HS-5 (cell line): ENCODE data around the gene CHD8.
"Not testable (repeated sequence)": the region's sequence is repeated elsewhere in the genome, so short reads cannot be mapped to it uniquely, and the experiment has no call there.

Experiments used
- DNase-seq: peaks from one replicate; pipeline ENCODE4 v3.0.0-alpha.2; 2012; ENCODE audit warnings: low read depth

The CHD8 gene, protein sequence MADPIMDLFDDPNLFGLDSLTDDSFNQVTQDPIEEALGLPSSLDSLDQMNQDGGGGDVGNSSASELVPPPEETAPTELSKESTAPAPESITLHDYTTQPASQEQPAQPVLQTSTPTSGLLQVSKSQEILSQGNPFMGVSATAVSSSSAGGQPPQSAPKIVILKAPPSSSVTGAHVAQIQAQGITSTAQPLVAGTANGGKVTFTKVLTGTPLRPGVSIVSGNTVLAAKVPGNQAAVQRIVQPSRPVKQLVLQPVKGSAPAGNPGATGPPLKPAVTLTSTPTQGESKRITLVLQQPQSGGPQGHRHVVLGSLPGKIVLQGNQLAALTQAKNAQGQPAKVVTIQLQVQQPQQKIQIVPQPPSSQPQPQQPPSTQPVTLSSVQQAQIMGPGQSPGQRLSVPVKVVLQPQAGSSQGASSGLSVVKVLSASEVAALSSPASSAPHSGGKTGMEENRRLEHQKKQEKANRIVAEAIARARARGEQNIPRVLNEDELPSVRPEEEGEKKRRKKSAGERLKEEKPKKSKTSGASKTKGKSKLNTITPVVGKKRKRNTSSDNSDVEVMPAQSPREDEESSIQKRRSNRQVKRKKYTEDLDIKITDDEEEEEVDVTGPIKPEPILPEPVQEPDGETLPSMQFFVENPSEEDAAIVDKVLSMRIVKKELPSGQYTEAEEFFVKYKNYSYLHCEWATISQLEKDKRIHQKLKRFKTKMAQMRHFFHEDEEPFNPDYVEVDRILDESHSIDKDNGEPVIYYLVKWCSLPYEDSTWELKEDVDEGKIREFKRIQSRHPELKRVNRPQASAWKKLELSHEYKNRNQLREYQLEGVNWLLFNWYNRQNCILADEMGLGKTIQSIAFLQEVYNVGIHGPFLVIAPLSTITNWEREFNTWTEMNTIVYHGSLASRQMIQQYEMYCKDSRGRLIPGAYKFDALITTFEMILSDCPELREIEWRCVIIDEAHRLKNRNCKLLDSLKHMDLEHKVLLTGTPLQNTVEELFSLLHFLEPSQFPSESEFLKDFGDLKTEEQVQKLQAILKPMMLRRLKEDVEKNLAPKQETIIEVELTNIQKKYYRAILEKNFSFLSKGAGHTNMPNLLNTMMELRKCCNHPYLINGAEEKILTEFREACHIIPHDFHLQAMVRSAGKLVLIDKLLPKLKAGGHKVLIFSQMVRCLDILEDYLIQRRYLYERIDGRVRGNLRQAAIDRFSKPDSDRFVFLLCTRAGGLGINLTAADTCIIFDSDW (N-terminal part only)

DNA sequence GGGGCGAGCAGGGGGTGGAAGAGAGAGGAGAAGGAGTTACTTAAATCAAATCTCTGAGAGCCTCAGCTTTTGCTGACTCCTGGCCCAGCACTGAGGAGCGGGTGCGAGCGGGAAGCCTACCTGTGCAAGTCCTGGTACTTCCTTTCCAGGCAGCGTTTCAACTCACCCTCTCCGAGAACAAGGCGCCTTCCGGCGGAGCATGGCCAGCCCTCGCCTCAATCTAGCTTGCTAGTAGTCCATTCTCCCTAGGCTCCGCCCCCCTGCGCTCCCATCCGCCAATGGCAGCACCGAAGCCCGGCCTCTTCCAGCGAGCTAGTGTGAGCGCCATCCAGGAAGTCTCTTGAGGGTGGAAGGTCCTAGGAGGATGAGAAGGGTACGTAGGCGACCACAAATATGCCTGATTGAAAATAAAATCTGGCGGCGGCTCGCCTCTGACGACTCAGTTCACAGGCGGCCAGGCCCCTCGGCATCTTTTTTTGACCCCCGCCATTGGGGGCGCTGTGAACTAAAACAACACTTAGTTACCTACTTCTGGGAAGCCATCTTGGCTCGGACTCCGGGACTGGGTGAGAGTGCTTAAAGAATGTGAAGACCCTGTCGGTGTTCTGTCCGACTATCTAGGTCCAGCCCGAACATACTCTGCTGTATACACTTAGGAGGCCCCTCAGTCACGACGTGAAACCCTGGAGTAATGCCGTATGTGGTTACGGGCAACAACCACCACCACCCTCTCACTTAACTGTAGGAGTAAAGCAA, at the start of gene CHD8:
Gene CHD8, minus strand, starts transcription at position 212 of the 756 bp plus-strand sequence. CDS start 24,480 bp downstream, outside the sequence.
- DNase-seq = peak; percentile 98

DNA sequence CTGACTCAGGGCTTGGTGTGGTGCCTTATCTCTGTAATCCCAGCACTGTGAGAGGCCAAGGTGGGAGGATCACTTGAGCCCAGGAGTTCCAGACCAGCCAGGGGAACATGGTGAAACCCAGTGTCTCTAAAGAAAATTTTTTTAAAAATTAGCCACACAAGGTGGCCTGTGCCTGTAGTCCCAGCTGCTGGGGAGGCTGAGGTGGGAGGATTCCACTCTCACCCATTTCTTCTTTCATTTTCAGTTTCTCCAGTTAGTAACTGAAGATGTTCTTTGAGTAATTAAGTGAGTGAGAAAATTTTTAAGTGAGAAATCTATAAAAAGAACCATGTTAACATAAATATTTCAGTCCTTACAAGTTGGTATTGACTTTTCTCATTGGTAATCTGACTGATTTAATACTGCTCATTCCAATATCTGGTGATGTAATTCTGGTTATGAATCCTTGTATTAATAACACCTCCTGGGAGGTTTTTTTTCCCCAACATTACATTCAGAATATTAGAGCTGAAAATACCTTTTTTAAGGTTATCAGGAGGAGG, 49.2 kb upstream of the CHD8 start:
- no peak for DNase-seq

DNA sequence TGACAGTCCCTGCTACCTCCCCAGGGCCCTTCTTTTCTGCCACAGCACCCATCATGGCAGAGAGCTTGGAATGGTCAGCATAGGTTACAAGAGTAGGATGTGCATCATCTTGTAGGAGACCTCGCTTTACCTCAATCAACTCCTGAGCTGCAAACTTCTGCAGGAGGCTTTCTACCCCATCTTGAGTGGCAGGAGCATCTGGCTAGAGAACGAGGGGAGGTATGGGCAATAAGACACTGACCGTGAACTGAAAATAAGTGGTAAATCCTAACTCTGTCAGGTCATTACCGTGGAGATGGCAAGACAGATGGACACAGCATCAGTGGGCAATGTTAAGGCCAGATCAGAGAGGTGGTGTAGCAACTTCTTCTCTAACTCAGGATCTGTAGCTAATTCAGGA, 47.5 kb upstream of the CHD8 start:
- DNase-seq = no peak

DNA sequence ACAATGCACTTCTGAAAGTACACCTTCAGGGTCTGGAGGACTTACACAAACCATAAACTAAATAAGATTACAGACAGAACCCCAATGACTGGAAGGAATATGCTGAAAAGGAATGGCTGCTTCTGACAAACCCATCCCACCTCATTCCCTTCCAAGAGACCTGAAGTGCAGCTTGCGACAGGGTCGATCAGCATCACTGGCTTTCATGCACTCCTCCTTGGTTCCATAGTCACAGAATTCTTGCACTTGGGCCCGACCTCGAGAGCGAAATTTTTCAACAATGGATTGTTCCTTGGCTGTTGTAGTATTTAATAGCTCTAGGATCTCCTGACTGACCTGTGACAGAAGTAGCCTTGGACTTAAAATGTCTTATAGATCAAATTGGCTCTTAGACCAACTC, 45.6 kb upstream of the CHD8 start:
- no peak for DNase-seq

DNA sequence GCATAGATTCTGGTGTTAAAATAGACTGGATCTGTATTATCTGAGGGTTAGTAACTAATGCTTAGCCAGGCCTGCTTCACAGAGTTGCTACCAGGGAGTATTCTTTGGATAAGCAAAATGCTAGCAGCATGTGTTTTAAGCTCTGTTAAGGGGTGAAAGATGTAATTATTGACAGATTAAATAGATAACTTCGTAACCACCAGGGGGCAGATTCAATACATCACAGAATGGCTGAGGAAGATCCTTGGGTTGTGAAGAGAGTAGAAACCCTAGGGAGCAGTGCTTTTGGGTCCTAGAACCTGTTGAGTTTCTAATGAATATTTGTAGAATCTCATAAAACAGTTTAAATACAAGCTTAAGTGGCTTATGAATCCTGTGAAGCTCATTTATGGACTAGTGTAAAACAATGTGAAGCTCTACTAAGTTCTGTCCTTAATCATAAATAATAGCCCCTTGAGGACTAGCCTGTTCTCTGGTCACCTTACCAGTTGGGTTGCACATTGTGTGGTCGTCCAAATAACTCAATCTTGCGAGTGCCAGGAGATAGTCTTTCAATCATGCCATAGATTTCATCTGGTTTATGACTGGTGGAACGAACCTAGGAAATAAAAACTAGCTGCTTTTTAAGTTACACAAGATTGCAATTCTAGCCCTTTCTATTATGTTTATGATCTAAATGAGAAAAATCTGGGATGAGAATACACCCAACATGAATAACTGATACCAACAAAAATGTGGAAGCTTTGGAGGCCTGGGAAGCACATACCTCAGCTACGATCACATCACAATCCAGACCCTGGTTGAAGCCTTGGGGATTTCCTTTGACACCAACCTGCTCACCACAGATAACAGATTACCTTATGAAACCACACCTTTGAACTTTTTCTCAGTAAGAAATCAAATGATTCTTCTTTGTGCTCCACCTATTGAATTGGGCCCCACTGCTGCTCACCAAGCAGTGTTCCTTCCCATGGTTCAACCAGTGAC, 42.9 kb upstream of the CHD8 start:
- DNase-seq = no peak

DNA sequence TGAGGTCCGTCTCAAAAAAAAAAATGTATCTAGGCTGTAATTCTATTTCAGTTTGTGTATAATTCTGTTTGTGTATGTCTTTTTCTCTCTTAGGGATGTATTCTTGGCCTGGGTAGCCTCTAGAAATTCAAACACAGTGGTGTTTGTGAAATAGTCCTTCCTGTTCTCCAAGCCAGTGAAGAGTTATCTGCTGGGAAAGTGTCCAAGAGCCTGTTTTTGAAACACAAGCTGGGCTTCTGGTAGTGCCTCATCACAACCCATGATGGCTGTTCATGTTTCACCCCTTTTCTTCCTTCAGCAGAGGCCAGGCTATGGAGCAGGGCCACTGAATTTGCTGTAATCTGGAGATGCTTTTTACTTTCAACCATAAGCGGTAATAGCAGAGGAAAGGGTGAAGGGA, 40.5 kb upstream of the CHD8 start:
- DNase-seq = no peak

DNA sequence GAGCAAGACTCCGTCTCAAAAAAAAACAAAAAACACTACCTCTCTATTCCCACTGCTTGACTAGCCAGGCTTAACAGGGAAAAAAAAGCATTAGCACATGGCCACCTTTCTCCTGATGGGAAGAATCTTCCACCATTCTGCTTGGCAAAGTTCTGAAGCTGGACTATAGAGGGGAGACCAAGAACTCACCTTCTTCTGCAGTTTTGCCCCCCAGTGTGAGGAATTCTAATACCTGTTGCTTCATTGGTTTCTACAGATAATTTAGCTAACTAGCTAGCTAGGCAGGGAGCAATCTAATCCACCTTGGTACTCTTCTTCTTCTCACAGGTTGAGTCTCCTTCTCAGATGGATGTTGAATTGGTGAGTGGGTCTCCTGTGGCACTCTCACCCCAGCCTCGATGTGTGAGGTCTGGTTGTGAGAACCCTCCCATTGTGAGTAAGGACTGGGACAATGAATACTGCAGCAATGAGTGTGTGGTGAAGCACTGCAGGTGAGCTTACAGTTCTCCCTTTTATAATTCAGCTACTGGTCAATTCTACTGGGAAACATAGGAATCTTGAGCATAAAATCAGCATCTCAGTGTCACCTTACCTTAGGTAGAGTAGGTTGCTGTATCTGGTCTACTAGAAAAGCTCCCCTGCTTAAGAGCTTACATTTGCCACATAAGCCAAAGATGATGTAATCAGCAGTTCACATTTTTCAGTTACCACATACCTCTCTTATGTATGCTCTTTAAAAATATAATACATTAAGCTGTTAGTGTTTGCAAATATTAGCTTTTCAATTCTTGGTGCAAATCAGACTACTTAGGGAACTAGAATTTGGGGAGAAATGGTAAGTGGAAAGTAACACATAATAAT, 39.2 kb upstream of the CHD8 start:
- DNase-seq = no peak

DNA sequence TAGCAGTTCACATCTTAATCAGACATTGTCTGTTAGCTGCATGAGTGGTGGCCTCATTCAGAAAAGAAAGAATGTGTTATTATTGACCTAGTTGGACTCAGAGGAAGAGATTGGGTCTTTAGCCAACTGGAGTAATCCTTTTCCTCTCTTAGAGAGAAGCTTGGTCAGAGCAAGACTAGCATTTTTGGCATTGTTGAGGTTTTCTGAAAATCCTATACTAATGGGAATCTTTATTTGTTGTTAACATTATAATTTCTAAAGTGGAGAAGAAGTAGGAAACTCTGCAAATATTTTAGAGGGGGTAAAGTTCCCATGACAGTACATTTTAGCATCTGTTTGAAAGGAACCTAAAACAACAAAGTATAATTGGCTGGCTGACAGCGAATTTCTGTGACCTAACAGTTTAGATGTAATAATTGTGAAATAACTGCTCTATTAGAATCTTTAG, 30.7 kb upstream of the CHD8 start:
- no peak for DNase-seq

DNA sequence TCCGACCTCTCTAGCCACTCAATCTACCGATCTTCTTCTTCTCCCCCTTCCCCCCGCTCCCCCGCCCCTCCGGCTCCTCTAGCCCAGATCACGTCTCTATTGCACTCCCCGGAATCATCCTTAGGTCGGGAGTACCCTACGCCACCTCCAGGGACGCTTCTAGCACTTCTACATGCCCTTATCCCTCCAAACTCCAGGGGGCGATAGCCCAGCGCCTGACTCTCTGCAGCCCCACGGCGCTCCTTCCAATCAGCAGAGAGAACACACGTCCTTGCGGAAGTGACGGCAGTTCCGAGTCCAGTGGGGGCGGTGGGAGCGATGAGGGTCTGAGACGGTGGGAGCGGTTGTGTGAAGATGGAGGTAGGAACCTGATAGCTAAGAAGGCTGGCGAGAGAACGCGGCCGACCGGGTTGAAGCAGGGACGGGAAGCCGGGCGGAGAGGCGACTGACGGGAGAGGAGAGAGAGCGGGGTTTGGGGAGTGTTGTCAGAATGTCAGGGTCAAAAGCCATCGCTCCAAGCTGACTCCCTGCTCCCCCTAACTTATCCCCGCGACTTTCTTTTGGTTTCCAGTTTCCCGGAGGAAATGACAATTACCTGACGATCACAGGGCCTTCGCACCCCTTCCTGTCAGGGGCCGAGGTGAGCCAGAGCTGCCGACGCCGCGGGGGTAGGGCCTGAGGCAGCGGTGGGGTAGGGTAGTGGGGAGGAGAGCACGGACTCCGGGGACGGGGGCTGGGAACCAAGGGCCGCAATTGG, 21.2 kb upstream of the CHD8 start, which contains the start of the genes RAB2B and TOX4:
Gene RAB2B, minus strand, starts transcription at position 35 of the 757 bp plus-strand sequence. CDS start 87 bp downstream, outside the sequence.
Gene TOX4, plus strand, starts transcription at position 271 of the 757 bp plus-strand sequence. Its CDS starts 84 bp downstream, at position 355.
- DNase-seq = peak; percentile 92

DNA sequence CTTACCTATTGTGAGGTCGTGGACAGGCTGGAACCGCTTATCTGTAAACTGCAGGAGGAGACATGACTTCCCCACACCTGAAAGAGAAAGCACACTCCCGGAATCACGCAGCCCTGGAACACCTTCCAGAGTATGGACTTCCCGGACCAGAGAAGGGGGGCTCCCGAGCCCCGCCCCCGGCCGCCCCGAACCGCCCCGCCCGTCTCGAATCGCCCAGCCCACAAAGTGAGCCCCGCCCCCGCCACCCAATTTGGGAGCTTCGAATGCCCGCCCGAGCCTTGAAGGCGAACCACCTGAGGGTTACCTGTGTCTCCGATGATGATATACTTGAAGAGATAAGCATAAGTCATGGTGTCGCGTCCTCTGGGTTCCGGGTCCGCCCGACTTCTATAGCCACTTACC, 20.6 kb upstream of the CHD8 start:
- DNase-seq = no peak

DNA sequence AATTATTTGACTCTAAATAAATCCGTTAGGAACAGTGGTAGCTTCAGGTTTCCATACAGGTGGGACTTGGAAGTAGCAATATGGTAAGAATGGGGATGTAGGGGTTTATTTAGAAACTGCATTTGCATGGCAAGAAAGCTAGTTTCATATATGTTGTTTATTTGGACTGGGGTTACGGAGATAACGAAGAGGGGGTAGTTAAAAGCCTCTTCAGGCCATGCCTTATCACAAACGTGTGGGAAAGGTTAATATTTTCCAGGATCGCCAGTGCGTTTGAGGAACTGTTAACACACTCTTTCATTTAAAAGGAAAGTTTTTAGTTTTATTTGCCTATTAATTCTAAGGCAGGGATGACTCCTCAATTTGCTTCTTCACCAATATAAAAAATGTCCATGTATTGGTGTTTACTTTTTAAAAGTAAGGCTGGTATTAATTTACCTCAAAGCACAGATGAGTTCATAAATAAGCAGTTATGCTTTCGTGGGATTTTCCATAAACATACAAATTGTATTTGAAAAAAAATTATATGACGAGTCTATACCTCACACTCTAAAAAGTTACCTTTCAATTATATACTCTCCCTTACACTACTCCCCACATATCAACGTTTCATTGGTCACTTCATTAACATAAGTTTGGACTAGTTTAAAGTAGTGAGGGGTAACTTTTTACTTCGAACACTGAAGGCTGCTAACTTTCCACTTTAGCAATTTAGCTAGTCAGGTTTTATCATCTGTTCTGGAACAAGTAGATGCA, 20.0 kb upstream of the CHD8 start:
- no peak for DNase-seq

DNA sequence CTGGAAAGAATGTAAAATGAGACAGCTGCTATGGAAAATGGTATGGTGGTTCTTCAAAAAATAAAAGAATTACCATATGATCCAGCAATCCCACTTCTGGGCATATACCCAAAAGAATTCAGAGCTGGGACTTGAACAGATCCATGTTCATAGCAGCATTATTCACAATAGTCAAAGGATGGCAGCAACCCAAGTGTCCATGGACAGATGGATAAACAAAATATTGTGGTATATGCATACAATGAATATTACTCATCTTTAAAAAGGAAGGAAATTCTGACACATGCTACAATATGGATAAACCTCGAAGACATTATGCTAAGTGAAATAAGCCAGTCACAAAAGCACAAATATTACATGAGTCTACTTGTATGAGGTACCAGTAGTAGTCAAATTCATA, 11.7 kb upstream of the CHD8 start:
- DNase-seq = peak; percentile 96

DNA sequence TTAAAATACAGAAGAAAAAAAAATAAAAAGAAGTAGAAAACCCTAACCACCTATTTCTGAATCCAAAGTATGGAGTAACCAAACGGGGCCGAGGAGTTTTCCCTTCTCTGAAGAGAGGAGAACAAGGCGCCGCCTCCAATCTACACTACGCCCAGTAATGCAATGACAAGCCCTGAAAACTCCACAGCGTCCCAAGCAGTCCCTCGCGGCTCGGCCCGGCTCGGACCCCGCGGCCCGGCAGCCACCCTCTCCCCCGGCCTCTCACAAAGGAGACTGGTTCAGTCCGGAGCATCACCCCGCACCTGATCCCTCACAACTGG, 371 bp downstream of the CHD8 start:
- no peak for DNase-seq

DNA sequence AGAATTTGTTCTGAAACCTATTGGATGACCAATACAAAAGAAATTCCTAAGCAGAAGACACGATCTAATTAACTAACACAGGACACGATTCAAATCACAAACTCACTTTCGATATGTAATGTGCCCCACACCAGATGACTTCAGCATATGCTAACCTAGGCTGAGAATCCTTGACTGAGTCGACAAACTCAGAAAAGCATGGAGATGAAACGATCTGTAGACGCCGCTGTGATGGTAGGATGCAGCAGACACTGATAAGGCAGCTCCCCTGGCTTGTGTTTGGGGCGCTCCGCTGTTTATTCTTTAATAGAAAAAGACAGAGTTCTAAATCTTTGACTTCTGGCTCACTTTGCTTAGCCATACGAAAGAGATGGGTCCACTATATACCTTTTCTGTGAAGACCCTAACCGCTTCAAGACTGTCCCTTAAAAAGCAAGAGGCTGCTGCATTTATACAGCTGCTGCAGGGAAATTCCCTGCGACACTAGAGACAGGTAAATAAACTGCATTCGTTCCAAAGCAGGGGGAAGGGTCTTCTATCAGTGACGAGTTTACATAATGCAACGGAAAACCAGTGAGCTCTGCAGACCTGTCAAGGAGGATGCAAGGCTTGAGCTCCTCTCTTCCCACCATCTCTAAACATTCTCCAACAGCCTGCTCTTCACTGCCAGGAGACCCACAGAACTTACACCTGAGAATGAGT, 929 bp downstream of the CHD8 start:
- no peak for DNase-seq

DNA sequence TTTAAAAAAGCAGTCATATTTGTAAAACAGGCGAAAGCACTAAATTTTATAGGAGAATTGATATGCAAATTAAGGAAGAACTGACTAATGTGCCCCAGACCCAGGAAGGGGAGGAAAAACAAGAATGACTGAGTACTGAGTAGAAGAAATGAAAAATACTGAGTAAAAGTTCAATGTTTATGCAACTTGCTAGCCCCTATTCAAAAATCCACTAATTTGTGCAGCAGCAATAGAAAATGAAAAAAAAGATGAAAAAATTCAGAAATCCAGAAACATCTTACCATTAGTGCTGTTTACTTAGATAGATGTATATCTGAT, 6.1 kb downstream of the CHD8 start:
- DNase-seq = no peak

DNA sequence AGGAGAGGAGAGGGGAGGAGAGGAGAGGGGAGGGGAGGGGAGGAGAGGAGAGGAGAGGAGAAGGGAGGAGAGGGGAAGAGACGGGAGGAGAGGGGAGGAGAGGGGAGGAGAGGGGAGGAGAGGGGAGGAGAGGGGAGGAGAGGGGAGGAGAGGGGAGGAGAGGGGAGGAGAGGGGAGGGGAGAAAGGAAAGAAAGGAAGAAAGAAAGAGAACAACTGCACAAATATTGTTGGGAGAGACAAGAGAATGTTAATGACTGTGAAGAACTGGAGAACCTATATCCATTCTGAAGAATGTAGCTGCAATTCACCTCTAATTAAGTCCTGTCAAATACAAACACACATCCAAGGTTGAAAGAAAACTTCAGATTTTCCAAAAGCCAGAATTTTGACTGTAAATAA, 13.3 kb downstream of the CHD8 start:
- DNase-seq = not testable (repeated sequence)

DNA sequence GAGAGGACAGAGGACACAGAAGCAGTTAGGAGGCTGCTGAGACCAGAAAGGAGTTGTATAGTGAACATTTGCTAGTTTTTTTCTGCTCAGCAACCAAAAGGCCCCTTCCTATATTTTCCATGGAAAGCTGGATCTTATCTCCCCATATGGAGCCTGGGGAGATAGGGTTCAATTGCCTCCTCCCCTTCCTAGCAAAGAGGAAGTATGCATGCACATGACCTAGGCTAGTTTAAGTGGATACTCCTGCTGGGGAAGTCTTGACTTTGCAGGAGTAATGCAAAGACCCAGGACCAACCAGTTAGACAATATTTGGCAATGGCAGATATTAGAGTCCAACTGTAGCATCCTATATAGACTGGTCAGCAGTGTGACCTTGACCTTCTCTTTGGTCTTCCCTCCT, 15.1 kb downstream of the CHD8 start:
- no peak for DNase-seq
